KOPT-K1 (cell line): ENCODE measurements around the gene RTN4R.

Experiments
- H3K27ac ChIP-seq: fragments of 200-600 bp; sonication (generic); 2 replicates; pipeline ENCODE4 v1.5.1; 2016; ENCODE audit warnings: antibody characterized with exemption, mild to moderate bottlenecking, low read depth, low read length; ENCODE audit not compliant: poor library complexity, severe bottlenecking
- H3K36me3 ChIP-seq: fragments of 200-600 bp; sonication (generic); 2 replicates; pipeline ENCODE4 v1.5.1; 2017; ENCODE audit warnings: antibody characterized with exemption, mild to moderate bottlenecking, low read length, moderate library complexity; ENCODE audit not compliant: insufficient read depth
- H3K9me3 ChIP-seq: fragments of 200-600 bp; sonication (generic); 2 replicates; pipeline ENCODE4 v1.5.1; 2017; ENCODE audit warnings: antibody characterized with exemption, low read length, mild to moderate bottlenecking; ENCODE audit not compliant: insufficient read depth, poor library complexity, severe bottlenecking

Gene RTN4R

GRCh38 chr22:20199413-20199842 lies 68.7 kb downstream of the RTN4R start:
- no peaks in the 10 kb centered on the region for H3K9me3 ChIP-seq
- no peaks in the 10 kb centered on the region for H3K36me3 ChIP-seq
- H3K27ac ChIP-seq: no peak overlapping the region

GRCh38 chr22:20198557-20199319 lies 69.4 kb downstream of the RTN4R start:
- no peak overlapping the region for H3K27ac ChIP-seq
- no peaks in the 10 kb centered on the region for H3K36me3 ChIP-seq
- H3K9me3 ChIP-seq: no peaks in the 10 kb centered on the region

GRCh38 chr22:20197407-20198030 lies 70.6 kb downstream of the RTN4R start:
- Histone ChIP-seq H3K9me3 (no peaks in the 10 kb centered on the region), H3K36me3 (no peaks in the 10 kb centered on the region), H3K27ac (no peak overlapping the region)

- Histone ChIP-seq H3K9me3 (no peaks in the 10 kb centered on the region), H3K27ac (no peak overlapping the region), H3K36me3 (no peaks in the 10 kb centered on the region)
Measured at GRCh38 chr22:20196094-20196842, 71.8 kb downstream of the RTN4R start.

GRCh38 chr22:20194681-20195593 lies 73.2 kb downstream of the RTN4R start:
- Histone ChIP-seq H3K9me3 (no peaks in the 10 kb centered on the region), H3K27ac (no peak overlapping the region), H3K36me3 (no peaks in the 10 kb centered on the region)

- H3K27ac ChIP-seq: no peak overlapping the region
Measured at GRCh38 chr22:20193761-20194494, 74.2 kb downstream of the RTN4R start.

GRCh38 chr22:20192972-20193760 lies 75.0 kb downstream of the RTN4R start:
- no peaks in the 10 kb centered on the region for H3K9me3 ChIP-seq
- H3K27ac ChIP-seq: no peak overlapping the region
- no peaks in the 10 kb centered on the region for H3K36me3 ChIP-seq

More at GRCh38 chr22:20193761-20194494, 74.2 kb downstream of the RTN4R start:
- Histone ChIP-seq H3K36me3 (no peaks in the 10 kb centered on the region), H3K9me3 (no peaks in the 10 kb centered on the region)

GRCh38 chr22:20192293-20192971 lies 75.7 kb downstream of the RTN4R start:
- no peaks in the 10 kb centered on the region for H3K9me3 ChIP-seq
- no peak overlapping the region for H3K27ac ChIP-seq
- no peaks in the 10 kb centered on the region for H3K36me3 ChIP-seq

GRCh38 chr22:20191803-20192202 lies 76.3 kb downstream of the RTN4R start:
- H3K27ac ChIP-seq: no peak overlapping the region
- H3K9me3 ChIP-seq: no peaks in the 10 kb centered on the region
- no peaks in the 10 kb centered on the region for H3K36me3 ChIP-seq
